ENCODE measurements around the gene ABHD14A.
"Not testable (repeated sequence)": the region's sequence is repeated elsewhere in the genome, so short reads cannot be mapped to it uniquely, and the experiment has no call there.

ABHD14A gene

GRCh38 chr3:51974277-51974962, 444 bp upstream of the ABHD14A start:
- no peak for DNase-seq (ENCODE audit: low read depth in 2 of 2)

- no peak for DNase-seq (ENCODE audit: low read depth in 2 of 2)
These were observed 1.1 kb downstream of the ABHD14A start for GRCh38 chr3:51975852-51976549.

- no peak for DNase-seq (ENCODE audit: low read depth in 2 of 2)
These were observed 2.7 kb downstream of the ABHD14A start for GRCh38 chr3:51977446-51978142.

- DNase-seq (ENCODE audit: low read depth in 2 of 2) = no peak
These were observed 3.3 kb downstream of the ABHD14A start for GRCh38 chr3:51978143-51978502.

- DNase-seq (ENCODE audit: low read depth in 2 of 2) = no peak
These were observed 5.4 kb downstream of the ABHD14A start for GRCh38 chr3:51980253-51980652.

- DNase-seq (ENCODE audit: low read depth in 2 of 2) = no peak
These were observed 7.5 kb downstream of the ABHD14A start for GRCh38 chr3:51982352-51982837.

- DNase-seq (ENCODE audit: low read depth in 2 of 2) = peak; percentile 74 to 75
These were observed 8.1 kb downstream of the ABHD14A start, which contains the start of gene ACY1 for GRCh38 chr3:51982838-51983577. ACY1 (plus strand) TSS chr3:51983535; CDS start chr3:51984065, 530 bp downstream.

GRCh38 chr3:51983578-51984268, 8.9 kb downstream of the ABHD14A start:
- DNase-seq (ENCODE audit: low read depth in 2 of 2) = no peak

- DNase-seq (ENCODE audit: low read depth in 2 of 2) = no peak
These were observed 9.4 kb downstream of the ABHD14A start for GRCh38 chr3:51984269-51984647.

GRCh38 chr3:51985063-51985462, 10.2 kb downstream of the ABHD14A start:
- DNase-seq (ENCODE audit: low read depth in 2 of 2) = no peak

- DNase-seq (ENCODE audit: low read depth in 2 of 2) = no peak
These were observed 11.4 kb downstream of the ABHD14A start for GRCh38 chr3:51986010-51986947.

GRCh38 chr3:51987568-51987967, 12.7 kb downstream of the ABHD14A start:
- DNase-seq (ENCODE audit: low read depth in 2 of 2) = no peak

GRCh38 chr3:51988286-51989146, 13.7 kb downstream of the ABHD14A start:
- no peak for DNase-seq (ENCODE audit: low read depth in 2 of 2)

GRCh38 chr3:51990501-51990971, 15.7 kb downstream of the ABHD14A start:
- not testable (repeated sequence) for DNase-seq (ENCODE audit: low read depth in 2 of 2)

- DNase-seq (ENCODE audit: low read depth in 2 of 2) = no peak
These were observed 17.3 kb downstream of the ABHD14A start for GRCh38 chr3:51992017-51992682.

GRCh38 chr3:51993657-51994056, 18.8 kb downstream of the ABHD14A start:
- DNase-seq (ENCODE audit: low read depth in 2 of 2) = not testable (repeated sequence)

GRCh38 chr3:51994530-51994929, 19.7 kb downstream of the ABHD14A start:
- DNase-seq (ENCODE audit: low read depth in 2 of 2) = no peak

- DNase-seq (ENCODE audit: low read depth in 2 of 2) = peak; percentile 80 to 87
These were observed 20.7 kb downstream of the ABHD14A start, which contains the start of gene RPL29 for GRCh38 chr3:51995346-51996163. RPL29 (minus strand) TSS chr3:51995895; CDS start chr3:51995461, 434 bp downstream.

Measured in stimulated activated CD8-positive, alpha-beta memory T cell treated with anti-CD3 and anti-CD28 coated beads, Interleukin-15, amount 100 ng/mL, for 48 hours (primary cell).